ENCODE results near the gene SLC12A3. TPM values are rescaled to one million over a fixed set of nuclear protein-coding genes. Genes with fewer than 3 reads are reported as not detected.

The SLC12A3 gene
- total RNA-seq, 1 donor from 2014 or later, result not detected

- H3K9me3 ChIP-seq (ENCODE audit: low read depth), result no peaks in the 10 kb centered on the region
- peaks cover 3% of the 10 kb centered on the region for H3K79me2 ChIP-seq (ENCODE audit: low read depth)
- H3K4me3 ChIP-seq, result no peak overlapping the region
- Mint-ChIP-seq H3K4me3 (no peak overlapping the region), H3K4me1 (peaks cover 10% of the 10 kb centered on the region), H3K27me3 (ENCODE audit: insufficient read depth, low read depth) (no peaks in the 10 kb centered on the region), H3K9me3 (no peaks in the 10 kb centered on the region), H3K27ac (no peak overlapping the region), H3K36me3 (no peaks in the 10 kb centered on the region)
- H4K20me1 ChIP-seq (ENCODE audit: low read depth), result peaks cover under 1% of the 10 kb centered on the region
- no peaks in the 10 kb centered on the region for H3K27me3 ChIP-seq
- no peak overlapping the region for H3K27ac ChIP-seq
- H3K9ac ChIP-seq, result no peak overlapping the region
- H3K36me3 ChIP-seq, result no peaks in the 10 kb centered on the region
- no peak overlapping the region for H3K4me2 ChIP-seq
- TF ChIP-seq, protein P1, sequence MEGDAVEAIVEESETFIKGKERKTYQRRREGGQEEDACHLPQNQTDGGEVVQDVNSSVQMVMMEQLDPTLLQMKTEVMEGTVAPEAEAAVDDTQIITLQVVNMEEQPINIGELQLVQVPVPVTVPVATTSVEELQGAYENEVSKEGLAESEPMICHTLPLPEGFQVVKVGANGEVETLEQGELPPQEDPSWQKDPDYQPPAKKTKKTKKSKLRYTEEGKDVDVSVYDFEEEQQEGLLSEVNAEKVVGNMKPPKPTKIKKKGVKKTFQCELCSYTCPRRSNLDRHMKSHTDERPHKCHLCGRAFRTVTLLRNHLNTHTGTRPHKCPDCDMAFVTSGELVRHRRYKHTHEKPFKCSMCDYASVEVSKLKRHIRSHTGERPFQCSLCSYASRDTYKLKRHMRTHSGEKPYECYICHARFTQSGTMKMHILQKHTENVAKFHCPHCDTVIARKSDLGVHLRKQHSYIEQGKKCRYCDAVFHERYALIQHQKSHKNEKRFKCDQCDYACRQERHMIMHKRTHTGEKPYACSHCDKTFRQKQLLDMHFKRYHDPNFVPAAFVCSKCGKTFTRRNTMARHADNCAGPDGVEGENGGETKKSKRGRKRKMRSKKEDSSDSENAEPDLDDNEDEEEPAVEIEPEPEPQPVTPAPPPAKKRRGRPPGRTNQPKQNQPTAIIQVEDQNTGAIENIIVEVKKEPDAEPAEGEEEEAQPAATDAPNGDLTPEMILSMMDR (IDR thresholded peaks at IDR 0.05), result no peak
- TF ChIP-seq EZH2phosphoT487 (IDR thresholded peaks at IDR 0.05), result no peak
- TF ChIP-seq EZH2 (IDR thresholded peaks at IDR 0.05), result no peak
- DNase-seq (ENCODE audit: low spot score), result no peak
- H2AFZ ChIP-seq (replicated peaks), result no peak overlapping the region
- H3F3A ChIP-seq (ENCODE audit: low read depth), result peaks cover 7% of the 10 kb centered on the region
- peaks cover 12% of the 10 kb centered on the region for H3K4me1 ChIP-seq
These were observed 62.5 kb downstream of the SLC12A3 start for GRCh38 chr16:56927471-56927870.

DNA sequence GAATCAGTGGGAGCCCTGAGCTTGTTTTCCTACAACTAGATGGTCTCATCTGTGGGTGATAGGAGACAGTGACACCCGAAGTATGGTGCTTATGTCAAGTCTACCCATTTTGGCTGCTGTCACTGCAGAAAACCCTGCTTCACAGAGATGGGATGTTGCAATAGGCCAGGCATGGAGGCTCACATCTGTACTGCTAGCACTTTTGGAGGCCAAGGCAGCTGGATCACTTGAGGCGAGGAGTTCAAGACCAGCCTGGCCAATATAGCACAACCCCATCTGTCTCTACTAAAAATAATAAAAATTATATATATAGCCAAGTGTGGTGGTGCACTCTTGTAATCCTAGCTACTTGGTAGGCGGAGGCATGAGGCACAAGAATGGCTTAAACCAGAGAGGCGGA, 64.6 kb downstream of the SLC12A3 start:
- Histone ChIP-seq H2AFZ (replicated peaks) (no peak overlapping the region), H3K27me3 (no peaks in the 10 kb centered on the region), H3K27ac (no peak overlapping the region), H3K79me2 (ENCODE audit: low read depth) (peaks cover 25% of the 10 kb centered on the region), H3K4me2 (no peak overlapping the region), H3K9ac (no peak overlapping the region), H3K4me3 (no peak overlapping the region), H3K36me3 (no peaks in the 10 kb centered on the region), H3K9me3 (ENCODE audit: low read depth) (no peaks in the 10 kb centered on the region), H3K4me1 (peaks cover 26% of the 10 kb centered on the region), H3F3A (ENCODE audit: low read depth) (peaks cover 9% of the 10 kb centered on the region), H4K20me1 (ENCODE audit: low read depth) (peaks cover 12% of the 10 kb centered on the region)
- H3K36me3 Mint-ChIP-seq, result no peaks in the 10 kb centered on the region
- no peaks in the 10 kb centered on the region for H3K27me3 Mint-ChIP-seq (ENCODE audit: insufficient read depth, low read depth)
- no peak overlapping the region for H3K4me3 Mint-ChIP-seq
- TF ChIP-seq EZH2phosphoT487 (IDR thresholded peaks at IDR 0.05), result no peak
- TF ChIP-seq, protein P1 (IDR thresholded peaks at IDR 0.05), result no peak
- no peak for TF ChIP-seq EZH2 (IDR thresholded peaks at IDR 0.05)
- peaks cover 22% of the 10 kb centered on the region for H3K4me1 Mint-ChIP-seq
- H3K9me3 Mint-ChIP-seq, result no peaks in the 10 kb centered on the region
- peak overlapping the region; percentile 63 for H3K27ac Mint-ChIP-seq
- DNase-seq (ENCODE audit: low spot score), result no peak

DNA sequence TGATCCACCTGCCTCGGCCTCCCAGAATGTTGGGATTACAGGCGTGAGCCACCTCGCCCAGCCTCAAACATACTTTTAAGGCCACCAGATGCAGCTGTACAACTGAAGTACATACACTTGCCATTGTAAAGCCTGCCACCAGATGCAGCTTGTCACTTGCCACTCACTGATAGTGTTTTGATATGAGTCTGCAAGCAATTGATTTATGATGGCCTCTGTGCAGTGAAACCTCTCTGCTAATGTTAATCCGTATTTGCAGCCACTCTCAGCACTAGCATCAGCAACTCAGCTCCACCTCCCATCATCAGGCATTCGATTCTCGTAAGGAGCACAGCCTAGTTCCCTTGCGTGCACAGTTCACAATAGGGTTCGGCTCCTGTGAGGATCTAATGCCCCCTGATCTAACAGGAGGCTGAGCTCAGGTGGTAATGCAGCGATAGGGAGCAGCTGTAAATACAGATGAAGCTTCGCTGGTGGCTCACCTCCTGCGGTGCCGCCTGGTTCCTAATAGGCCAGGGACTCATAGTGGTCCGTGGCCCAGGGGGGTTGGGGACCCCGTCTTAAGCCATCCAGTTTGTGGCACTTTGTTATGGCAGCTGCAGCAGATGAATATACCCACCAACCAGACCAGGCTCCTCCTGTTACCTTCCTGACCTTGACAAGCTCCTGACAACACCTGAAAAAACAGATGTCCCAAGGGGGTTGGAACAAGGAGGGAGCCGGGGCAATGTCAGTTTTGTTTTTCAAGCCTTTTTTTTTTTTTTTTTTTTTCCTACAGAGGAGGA, 65.7 kb downstream of the SLC12A3 start:
- Histone ChIP-seq H3K9ac (no peak overlapping the region), H3K4me2 (no peak overlapping the region), H3K9me3 (ENCODE audit: low read depth) (no peaks in the 10 kb centered on the region), H3K27me3 (no peaks in the 10 kb centered on the region), H3K4me3 (no peak overlapping the region), H2AFZ (replicated peaks) (peak overlapping the region; percentile 83), H3K79me2 (ENCODE audit: low read depth) (peaks cover 28% of the 10 kb centered on the region), H3F3A (ENCODE audit: low read depth) (peaks cover 9% of the 10 kb centered on the region), H3K4me1 (peaks cover 26% of the 10 kb centered on the region), H3K36me3 (no peaks in the 10 kb centered on the region), H4K20me1 (ENCODE audit: low read depth) (peaks cover 12% of the 10 kb centered on the region), H3K27ac (no peak overlapping the region)
- peak; percentile 26 for DNase-seq (ENCODE audit: low spot score)
- Mint-ChIP-seq H3K9me3 (no peaks in the 10 kb centered on the region), H3K27me3 (ENCODE audit: insufficient read depth, low read depth) (no peaks in the 10 kb centered on the region), H3K4me3 (peak overlapping the region; percentile 98), H3K27ac (peak overlapping the region; percentile 87), H3K36me3 (no peaks in the 10 kb centered on the region), H3K4me1 (peaks cover 25% of the 10 kb centered on the region)
- TF ChIP-seq EZH2phosphoT487 (IDR thresholded peaks at IDR 0.05) (no peak), EZH2 (IDR thresholded peaks at IDR 0.05) (no peak)
- TF ChIP-seq, protein P1 (IDR thresholded peaks at IDR 0.05), result no peak
